Inflammatory macrophage (primary cell): ENCODE measurements around the gene DZIP1.
"Not testable (repeated sequence)": the region's sequence is repeated elsewhere in the genome, so short reads cannot be mapped to it uniquely, and the experiment has no call there.

Experiments
- DNase-seq, 2 donors: peaks; one replicate each; pipeline ENCODE4 v3.0.0-alpha.2; 2020 to 2022
- total RNA-seq, 18 experiments: gene quantifications; one replicate each; lab custom pipeline; 2026; ENCODE audit warnings: mixed read lengths in 6 of 18, inconsistent platforms in 2 of 18; lab: John Stamatoyannopoulos, UW

Gene DZIP1
- 0 to 0.19 (median 0.08) reads per million in 18 experiments for total RNA-seq

GRCh38 chr13:95644601-95645052 lies at the start of gene DZIP1:
TSS of gene DZIP1 (minus strand) at chr13:95644706. CDS start at chr13:95642029, 2,677 bp downstream.
- DNase-seq: peak; percentile 11 to 17

GRCh38 chr13:95690986-95691385 lies 46.5 kb upstream of the DZIP1 start:
- not testable (repeated sequence) for DNase-seq

GRCh38 chr13:95689582-95689926 lies 45.0 kb upstream of the DZIP1 start:
- DNase-seq: no peak

- DNase-seq: not testable (repeated sequence)
These were observed 40.5 kb upstream of the DZIP1 start for GRCh38 chr13:95684960-95685359.

- no peak for DNase-seq
These were observed 39.9 kb upstream of the DZIP1 start for GRCh38 chr13:95684418-95684817.

GRCh38 chr13:95679722-95680121 lies 35.2 kb upstream of the DZIP1 start:
- DNase-seq: no peak

GRCh38 chr13:95678967-95679366 lies 34.5 kb upstream of the DZIP1 start:
- DNase-seq: no peak

GRCh38 chr13:95677564-95678266 lies 33.2 kb upstream of the DZIP1 start:
- peak; percentile 43 to 59 for DNase-seq

GRCh38 chr13:95676762-95677563 lies 32.5 kb upstream of the DZIP1 start, which contains the start of gene DNAJC3:
TSS of gene DNAJC3 (plus strand) at chr13:95677139. CDS start at chr13:95677256, 117 bp downstream.
- peak; percentile 99 for DNase-seq

GRCh38 chr13:95676105-95676761 lies 31.7 kb upstream of the DZIP1 start:
- DNase-seq: peak; percentile 59 to 60

GRCh38 chr13:95671597-95671996 lies 27.1 kb upstream of the DZIP1 start:
- no peak for DNase-seq

GRCh38 chr13:95667235-95667634 lies 22.7 kb upstream of the DZIP1 start:
- DNase-seq: not testable (repeated sequence)

- peak; percentile 71 for DNase-seq
These were observed 16.6 kb upstream of the DZIP1 start for GRCh38 chr13:95660981-95661581.

- no peak for DNase-seq
These were observed 15.0 kb upstream of the DZIP1 start for GRCh38 chr13:95659500-95659899.

GRCh38 chr13:95656386-95657015 lies 12.0 kb upstream of the DZIP1 start:
- DNase-seq: no peak

- DNase-seq: no peak
These were observed 8.3 kb upstream of the DZIP1 start for GRCh38 chr13:95652821-95653220.

GRCh38 chr13:95652244-95652764 lies 7.8 kb upstream of the DZIP1 start:
- DNase-seq: no peak

GRCh38 chr13:95650696-95651095 lies 6.2 kb upstream of the DZIP1 start:
- peak; percentile 70 to 86 for DNase-seq

- DNase-seq: no peak
These were observed 2.8 kb upstream of the DZIP1 start for GRCh38 chr13:95647321-95647720.

- no peak for DNase-seq
These were observed 439 bp downstream of the DZIP1 start for GRCh38 chr13:95643936-95644598.

- DNase-seq: no peak
These were observed 953 bp downstream of the DZIP1 start for GRCh38 chr13:95643571-95643935.
